ENCODE measurements around the gene PHACTR1.

DNA sequence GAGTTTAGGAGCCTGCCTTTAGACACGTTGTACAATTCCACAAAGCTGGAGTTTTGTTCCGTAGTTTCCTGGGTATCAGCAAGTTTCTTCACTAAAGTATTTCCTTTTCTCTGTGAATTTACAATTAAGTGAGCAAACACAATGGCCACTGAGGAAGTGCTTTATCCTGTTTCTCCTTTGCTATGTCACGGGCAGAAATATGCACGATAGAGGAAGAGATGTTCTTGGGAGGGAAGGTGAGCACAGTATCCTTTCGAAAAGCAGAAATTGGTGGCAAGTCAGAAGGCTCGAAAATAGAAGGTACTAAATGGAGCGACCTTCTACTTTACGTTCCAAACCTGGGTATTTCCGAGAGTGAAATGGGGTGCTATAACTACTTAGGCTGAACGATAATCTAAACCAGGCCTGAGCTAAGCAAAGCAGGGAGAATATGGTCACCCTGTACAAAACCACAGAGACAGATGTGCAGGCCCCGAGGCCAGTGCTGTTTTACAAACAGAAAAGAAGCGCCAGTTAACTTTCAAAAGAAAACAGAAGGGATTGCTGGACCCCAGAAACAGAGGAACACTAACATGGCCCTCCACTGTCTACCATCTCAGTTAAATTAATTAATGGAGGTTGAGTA lies 352.1 kb downstream of the PHACTR1 start:
- no peak for TF ChIP-seq POLR2AphosphoS5 (IDR thresholded peaks at IDR 0.05; ENCODE audit: borderline replicate concordance, low read depth, low read length)
- no peak for TF ChIP-seq EZH2 (IDR thresholded peaks at IDR 0.05)
- no peak for TF ChIP-seq FOXP2 (optimal IDR thresholded peaks at IDR 0.05; ENCODE audit: control extremely low read depth, extremely low read length, insufficient read depth)

Measured in SK-N-MC (cell line).